Erythroblast (primary cell): ENCODE results near the gene SLC2A14.

ENCODE experiments used
- GATA1 ChIP-seq: IDR thresholded peaks from 2 replicates; pipeline ENCODE4 v1.6.1; 2011; ENCODE audit warnings: low read depth, mild to moderate bottlenecking, control low read depth, low read length, moderate library complexity
- POLR2A ChIP-seq: IDR thresholded peaks from 2 replicates; pipeline ENCODE4 v1.6.1; 2011; ENCODE audit warnings: mild to moderate bottlenecking, low read length

- TF ChIP-seq POLR2A: no peak
- no peak for TF ChIP-seq GATA1
These were observed 3.6 kb downstream of the SLC2A14 start for GRCh38 chr12:7869137-7869536.
